ENCODE measurements around the gene TRRAP. TPM values are rescaled to one million over a fixed set of nuclear protein-coding genes. Genes with fewer than 3 reads are reported as not detected.

Gene TRRAP
- polyA plus RNA-seq, 1 donor from 2014 or later = 10.2 TPM

GRCh38 chr7:98930464-98930863 is 52.1 kb downstream of the TRRAP start:
- H3K27me3 Mint-ChIP-seq = no peaks in the 10 kb centered on the region
- H3K9me3 Mint-ChIP-seq = no peaks in the 10 kb centered on the region
- H3K4me1 Mint-ChIP-seq = peaks cover 15 to 29% (median 23%) of the 10 kb centered on the region in 3 donors
- peaks cover 16% of the 10 kb centered on the region for H3K36me3 Mint-ChIP-seq
- peak overlapping the region; percentile 85 to 99 (median 91) for H3K4me3 Mint-ChIP-seq
- peak overlapping the region; percentile 92 to 99 (median 94) for H3K27ac Mint-ChIP-seq

DNA sequence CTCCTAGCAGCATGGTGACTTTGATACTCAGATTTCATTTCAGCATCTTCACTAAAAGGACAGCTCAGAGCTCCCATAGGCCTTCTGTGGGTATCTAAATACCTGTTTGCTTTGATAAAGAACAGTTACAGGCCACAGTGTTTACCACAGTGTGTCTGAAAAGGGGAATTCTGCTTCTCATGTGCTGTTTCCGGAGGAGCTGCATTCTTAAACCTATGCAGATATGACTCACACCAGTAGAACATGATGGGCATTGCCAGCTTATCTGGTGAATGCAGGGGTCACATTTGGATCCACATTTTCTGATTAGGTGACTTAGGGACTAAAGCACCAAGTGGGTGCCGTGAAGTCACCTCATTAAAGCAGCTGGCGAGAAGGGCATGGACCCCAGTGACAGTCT is 52.6 kb downstream of the TRRAP start:
- H3K36me3 Mint-ChIP-seq = peaks cover 18% of the 10 kb centered on the region
- H3K9me3 Mint-ChIP-seq = no peaks in the 10 kb centered on the region

GRCh38 chr7:98933321-98933720 is 55.0 kb downstream of the TRRAP start:
- H3K27ac Mint-ChIP-seq = no peak overlapping the region
- H3K9me3 Mint-ChIP-seq = no peaks in the 10 kb centered on the region
- H3K36me3 Mint-ChIP-seq = peaks cover 13% of the 10 kb centered on the region
- H3K4me3 Mint-ChIP-seq = peak overlapping the region in 1 of 4 donors; percentile 73
- H3K27me3 Mint-ChIP-seq = no peaks in the 10 kb centered on the region
- H3K4me1 Mint-ChIP-seq = peaks cover 24 to 31% (median 26%) of the 10 kb centered on the region in 3 donors

More for the DNA sequence above, 52.6 kb downstream of the TRRAP start:
- peak overlapping the region; percentile 92 to 99 (median 94) for H3K27ac Mint-ChIP-seq
- no peaks in the 10 kb centered on the region for H3K27me3 Mint-ChIP-seq
- peak overlapping the region; percentile 85 to 99 (median 91) for H3K4me3 Mint-ChIP-seq
- H3K4me1 Mint-ChIP-seq = peaks cover 20 to 30% (median 24%) of the 10 kb centered on the region in 3 donors

GRCh38 chr7:98934267-98934666 is 55.9 kb downstream of the TRRAP start:
- Mint-ChIP-seq H3K9me3 (no peaks in the 10 kb centered on the region), H3K36me3 (peaks cover 13% of the 10 kb centered on the region), H3K27me3 (no peaks in the 10 kb centered on the region), H3K27ac (no peak overlapping the region), H3K4me3 (no peak overlapping the region), H3K4me1 (peaks cover 24 to 30% (median 26%) of the 10 kb centered on the region in 3 donors)

- Mint-ChIP-seq H3K36me3 (peaks cover 8% of the 10 kb centered on the region), H3K27ac (peak overlapping the region in 2 of 3 donors; percentile 39 to 63), H3K4me1 (peaks cover 17 to 22% (median 19%) of the 10 kb centered on the region in 3 donors), H3K9me3 (no peaks in the 10 kb centered on the region), H3K27me3 (no peaks in the 10 kb centered on the region), H3K4me3 (no peak overlapping the region)
Measured at GRCh38 chr7:98935811-98936210, 57.5 kb downstream of the TRRAP start.

DNA sequence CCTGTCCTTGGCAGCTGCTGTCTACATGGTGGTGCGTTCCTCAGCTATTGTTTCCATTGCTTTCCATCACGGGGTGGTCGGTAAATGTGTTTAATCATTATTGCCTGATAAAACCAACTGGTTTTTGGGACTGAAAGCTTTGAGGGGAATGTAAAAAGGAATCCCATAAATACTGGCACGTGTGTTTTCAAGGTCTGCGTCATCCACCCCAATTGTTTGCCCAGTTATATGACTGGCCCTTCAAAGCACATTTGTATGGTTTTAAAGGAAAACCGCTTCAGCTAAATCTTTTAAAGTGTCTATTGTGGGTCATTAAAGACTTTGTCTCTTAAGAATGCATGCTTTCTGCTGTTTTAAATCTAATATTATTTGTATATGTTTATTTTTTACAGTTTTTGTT is 65.0 kb downstream of the TRRAP start:
- Mint-ChIP-seq H3K27ac (peak overlapping the region in 1 of 3 donors; percentile 19), H3K27me3 (no peaks in the 10 kb centered on the region), H3K9me3 (no peaks in the 10 kb centered on the region), H3K4me1 (peaks cover 0 to 6% (median 0%) of the 10 kb centered on the region in 3 donors), H3K36me3 (peaks cover 2% of the 10 kb centered on the region), H3K4me3 (no peak overlapping the region)

- Mint-ChIP-seq H3K4me3 (no peak overlapping the region), H3K4me1 (peaks cover 0 to 6% (median 0%) of the 10 kb centered on the region in 3 donors), H3K36me3 (peaks cover 2% of the 10 kb centered on the region), H3K27ac (no peak overlapping the region), H3K27me3 (no peaks in the 10 kb centered on the region), H3K9me3 (no peaks in the 10 kb centered on the region)
Measured at GRCh38 chr7:98944386-98944785, 66.1 kb downstream of the TRRAP start.

DNA sequence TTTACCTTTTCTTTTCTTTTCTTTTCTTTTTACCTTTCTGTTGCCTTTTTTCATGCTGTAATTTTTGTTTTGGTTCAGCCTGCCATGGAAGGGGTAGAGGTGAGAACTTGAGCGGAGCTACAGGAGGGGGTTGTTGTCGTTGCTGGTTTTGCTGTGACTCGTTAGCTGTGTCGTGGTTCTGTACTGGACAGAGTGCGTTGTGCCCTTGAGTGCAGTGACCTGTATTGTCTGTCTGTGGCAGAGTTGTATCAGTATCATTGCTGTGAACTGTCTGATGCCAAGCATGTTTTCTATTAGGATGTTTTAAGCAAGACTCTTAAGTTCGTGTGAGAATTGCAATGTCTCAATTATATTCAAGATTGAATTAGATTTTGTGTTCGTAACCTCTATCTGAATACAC is 67.5 kb downstream of the TRRAP start:
- Mint-ChIP-seq H3K9me3 (no peaks in the 10 kb centered on the region), H3K4me3 (no peak overlapping the region), H3K4me1 (peaks cover 0 to 6% (median 0%) of the 10 kb centered on the region in 3 donors), H3K27me3 (no peaks in the 10 kb centered on the region), H3K36me3 (peaks cover 2% of the 10 kb centered on the region), H3K27ac (no peak overlapping the region)

- Mint-ChIP-seq H3K36me3 (peaks cover 2% of the 10 kb centered on the region), H3K27me3 (no peaks in the 10 kb centered on the region), H3K4me1 (peaks cover 0 to 6% (median 0%) of the 10 kb centered on the region in 3 donors), H3K4me3 (no peak overlapping the region), H3K27ac (no peak overlapping the region), H3K9me3 (no peaks in the 10 kb centered on the region)
Measured at GRCh38 chr7:98946389-98946788, 68.1 kb downstream of the TRRAP start.

GRCh38 chr7:98949336-98950044 is 71.2 kb downstream of the TRRAP start:
- H3K36me3 Mint-ChIP-seq = no peaks in the 10 kb centered on the region
- H3K27me3 Mint-ChIP-seq = no peaks in the 10 kb centered on the region
- H3K9me3 Mint-ChIP-seq = no peaks in the 10 kb centered on the region
- H3K27ac Mint-ChIP-seq = no peak overlapping the region
- peaks cover 0 to 2% (median 0%) of the 10 kb centered on the region in 3 donors for H3K4me1 Mint-ChIP-seq
- no peak overlapping the region for H3K4me3 Mint-ChIP-seq

GRCh38 chr7:98955992-98956391 is 77.7 kb downstream of the TRRAP start:
- H3K9me3 Mint-ChIP-seq = no peaks in the 10 kb centered on the region
- peak overlapping the region in 1 of 3 donors; percentile 31 for H3K27ac Mint-ChIP-seq
- no peak overlapping the region for H3K4me3 Mint-ChIP-seq
- H3K27me3 Mint-ChIP-seq = no peaks in the 10 kb centered on the region
- H3K36me3 Mint-ChIP-seq = peaks cover 11% of the 10 kb centered on the region
- no peaks in the 10 kb centered on the region for H3K4me1 Mint-ChIP-seq

- Mint-ChIP-seq H3K36me3 (peaks cover 16% of the 10 kb centered on the region), H3K4me1 (no peaks in the 10 kb centered on the region), H3K9me3 (no peaks in the 10 kb centered on the region), H3K4me3 (no peak overlapping the region), H3K27ac (no peak overlapping the region), H3K27me3 (no peaks in the 10 kb centered on the region)
Measured at GRCh38 chr7:98956469-98956868, 78.1 kb downstream of the TRRAP start.

- no peak overlapping the region for H3K27ac Mint-ChIP-seq
- peaks cover 17% of the 10 kb centered on the region for H3K36me3 Mint-ChIP-seq
- H3K9me3 Mint-ChIP-seq = no peaks in the 10 kb centered on the region
- no peaks in the 10 kb centered on the region for H3K27me3 Mint-ChIP-seq
- H3K4me3 Mint-ChIP-seq = no peak overlapping the region
- H3K4me1 Mint-ChIP-seq = no peaks in the 10 kb centered on the region
Measured at GRCh38 chr7:98956937-98957336, 78.6 kb downstream of the TRRAP start.

DNA sequence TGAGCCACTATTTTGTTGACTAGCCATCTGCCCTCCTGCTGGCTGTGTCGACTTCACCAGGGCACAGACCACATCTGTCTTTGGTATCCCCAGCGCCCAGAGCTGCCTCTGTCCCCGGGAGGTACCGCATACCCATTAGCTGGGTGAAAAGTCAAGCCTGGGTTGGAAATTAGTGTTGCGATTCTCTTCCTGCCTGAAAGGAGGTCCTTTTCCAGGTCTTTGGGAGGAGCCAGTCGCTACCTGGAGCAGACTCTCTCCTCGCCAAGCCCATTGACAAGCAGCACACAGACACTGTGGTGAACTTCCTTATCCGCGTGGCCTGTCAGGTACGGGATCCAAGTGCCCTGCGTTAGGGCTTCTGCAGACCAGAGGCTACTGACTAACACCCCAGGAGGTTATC is 79.4 kb downstream of the TRRAP start:
- H3K4me1 Mint-ChIP-seq = no peaks in the 10 kb centered on the region
- H3K4me3 Mint-ChIP-seq = no peak overlapping the region
- H3K27me3 Mint-ChIP-seq = no peaks in the 10 kb centered on the region
- H3K9me3 Mint-ChIP-seq = no peaks in the 10 kb centered on the region
- no peak overlapping the region for H3K27ac Mint-ChIP-seq
- H3K36me3 Mint-ChIP-seq = peaks cover 17% of the 10 kb centered on the region

- H3K27ac Mint-ChIP-seq = no peak overlapping the region
- H3K4me1 Mint-ChIP-seq = no peaks in the 10 kb centered on the region
- peak overlapping the region in 1 of 4 donors; percentile 23 for H3K4me3 Mint-ChIP-seq
- H3K27me3 Mint-ChIP-seq = no peaks in the 10 kb centered on the region
- H3K9me3 Mint-ChIP-seq = no peaks in the 10 kb centered on the region
- H3K36me3 Mint-ChIP-seq = peaks cover 18% of the 10 kb centered on the region
Measured at GRCh38 chr7:98958968-98959367, 80.6 kb downstream of the TRRAP start.

GRCh38 chr7:98963305-98963704 is 85.0 kb downstream of the TRRAP start:
- Mint-ChIP-seq H3K4me1 (no peaks in the 10 kb centered on the region), H3K4me3 (no peak overlapping the region), H3K9me3 (no peaks in the 10 kb centered on the region), H3K36me3 (peaks cover 8% of the 10 kb centered on the region), H3K27ac (no peak overlapping the region), H3K27me3 (no peaks in the 10 kb centered on the region)

Data from IgD-negative memory B cell (primary cell).